Measurements from ENCODE around the gene RBM18. TPM values are rescaled to one million over a fixed set of nuclear protein-coding genes. Genes with fewer than 3 reads are reported as not detected.

RBM18 gene
- total RNA-seq, 1 experiment from 2014 or later = 32.5 TPM

GRCh38 chr9:122218935-122219855, 45.4 kb downstream of the RBM18 start:
- ATAC-seq = no peak
- no peaks in the 10 kb centered on the region for H3K27me3 ChIP-seq (ENCODE audit: insufficient read depth, low read length)
- no TSS peak for BruUV-seq (replicated peaks)

DNA sequence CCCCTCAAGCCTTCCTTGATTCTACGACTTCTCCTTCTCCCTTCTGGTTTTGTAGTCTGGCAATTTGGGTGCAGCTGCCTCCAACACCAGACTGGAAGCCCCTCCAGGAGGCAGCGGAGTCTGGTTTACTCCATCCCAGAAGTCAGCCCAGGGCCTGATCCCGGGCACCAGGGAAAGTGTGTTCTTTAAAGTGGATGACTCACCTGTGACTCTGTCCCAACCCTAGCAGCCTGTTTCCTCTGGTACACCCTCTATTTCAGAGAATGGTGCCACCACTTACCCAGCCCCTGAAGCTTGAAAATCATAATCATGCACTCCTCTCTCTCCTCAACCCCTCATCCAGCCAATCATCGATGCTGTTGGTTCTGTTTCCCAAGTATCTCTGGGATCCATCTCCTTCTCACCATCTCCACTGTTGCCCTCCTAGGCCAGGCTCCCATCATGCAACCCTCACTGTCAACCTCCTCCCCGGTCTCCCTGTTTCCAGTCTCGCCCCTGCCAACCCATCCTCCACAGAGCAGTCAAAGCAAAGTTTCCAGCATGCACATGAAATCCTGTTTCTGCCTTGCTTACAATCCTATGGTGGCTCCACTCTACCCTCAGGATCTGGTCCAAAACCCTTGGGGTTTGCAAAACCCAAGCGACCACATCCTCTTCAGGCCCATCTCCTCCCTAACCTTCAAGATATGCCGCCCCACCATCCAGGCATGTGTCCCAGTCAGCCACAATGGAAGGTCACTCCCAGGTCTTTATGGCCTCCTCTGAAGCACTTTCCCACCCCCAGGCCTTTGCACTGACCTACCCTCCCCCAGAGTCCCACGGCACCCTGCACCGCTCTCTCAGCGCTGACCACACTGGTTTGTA, 46.3 kb downstream of the RBM18 start:
- ChIA-PET RAD21 (ENCODE audit: low non-redundant PET in 1 of 2, low total read pairs in 2 of 2, uncharacterized antibody in 2 of 2, unreplicated experiment in 2 of 2) (no interaction called here), POLR2A (no interaction called here), CTCF (no interaction called here)
- no TSS peak for BruUV-seq (replicated peaks)
- DNase-seq (ENCODE audit: low read depth, low spot score) = no peak
- Histone ChIP-seq H3K27ac (ENCODE audit: low read depth, low read length) (no peak overlapping the region), H3K79me2 (ENCODE audit: insufficient read depth, low read length) (no peaks in the 10 kb centered on the region), H4K20me1 (ENCODE audit: insufficient read depth) (no peaks in the 10 kb centered on the region), H3K4me1 (ENCODE audit: control insufficient read depth in 1 of 2, insufficient read depth in 2 of 2, low read length in 2 of 2) (peaks cover 3 to 19% of the 10 kb centered on the region in 2 experiments; a peak in 3 of 4 replicates), H3K27me3 (ENCODE audit: insufficient read depth, low read length) (no peaks in the 10 kb centered on the region), H3K9ac (ENCODE audit: low read length) (no peak overlapping the region), H3K4me2 (ENCODE audit: low read length) (peak overlapping the region; percentile 17), H3K9me3 (ENCODE audit: control insufficient read depth in 1 of 2, insufficient read depth in 1 of 2, low read depth in 1 of 2, low read length in 2 of 2) (no peaks in the 10 kb centered on the region), H3K9me2 (ENCODE audit: insufficient read depth) (no peaks in the 10 kb centered on the region), H2AFZ (ENCODE audit: low read depth, low read length, poor library complexity, severe bottlenecking) (no peak overlapping the region), H3K36me3 (ENCODE audit: control insufficient read depth in 1 of 2, insufficient read depth in 2 of 2, low read length in 2 of 2) (no peaks in the 10 kb centered on the region), H3K4me3 (replicated peaks in 1 of 2; ENCODE audit: low read depth in 1 of 2, low read length in 2 of 2) (no peak overlapping the region)
- intact Hi-C loops (cut with micrococcal nuclease) = no loop called here
- ATAC-seq = no peak
- TF ChIP-seq EGR1 (IDR thresholded peaks at IDR 0.05; ENCODE audit: low read depth) = no peak
- no peak for TF ChIP-seq EZH2phosphoT487 (IDR thresholded peaks at IDR 0.05; ENCODE audit: borderline replicate concordance)
- no peak for TF ChIP-seq EZH2 (IDR thresholded peaks at IDR 0.05)
- TF ChIP-seq CEBPB (IDR thresholded peaks at IDR 0.05; ENCODE audit: low read depth) = no peak
- TF ChIP-seq JUND (IDR thresholded peaks at IDR 0.05) = no peak
- no peak for TF ChIP-seq CTCF (IDR thresholded peaks at IDR 0.05 in 2 of 3, conservative IDR thresholded peaks at IDR 0.05 in 1 of 3; ENCODE audit: borderline replicate concordance in 1 of 3, insufficient read depth in 1 of 3, low read depth in 2 of 3, low read length in 2 of 3)
- TF ChIP-seq SRF (IDR thresholded peaks at IDR 0.05; ENCODE audit: low read depth) = no peak

More at GRCh38 chr9:122218935-122219855, 45.4 kb downstream of the RBM18 start:
- no peak for DNase-seq (ENCODE audit: low read depth, low spot score)
- Histone ChIP-seq H3K27ac (ENCODE audit: low read depth, low read length) (no peak overlapping the region), H3K9ac (ENCODE audit: low read length) (no peak overlapping the region), H3K9me2 (ENCODE audit: insufficient read depth) (no peaks in the 10 kb centered on the region), H3K36me3 (ENCODE audit: control insufficient read depth in 1 of 2, insufficient read depth in 2 of 2, low read length in 2 of 2) (no peaks in the 10 kb centered on the region), H2AFZ (ENCODE audit: low read depth, low read length, poor library complexity, severe bottlenecking) (no peak overlapping the region), H4K20me1 (ENCODE audit: insufficient read depth) (no peaks in the 10 kb centered on the region), H3K4me3 (replicated peaks in 1 of 2; ENCODE audit: low read depth in 1 of 2, low read length in 2 of 2) (no peak overlapping the region), H3K79me2 (ENCODE audit: insufficient read depth, low read length) (no peaks in the 10 kb centered on the region), H3K9me3 (ENCODE audit: control insufficient read depth in 1 of 2, insufficient read depth in 1 of 2, low read depth in 1 of 2, low read length in 2 of 2) (no peaks in the 10 kb centered on the region), H3K4me2 (ENCODE audit: low read length) (no peak overlapping the region), H3K4me1 (ENCODE audit: control insufficient read depth in 1 of 2, insufficient read depth in 2 of 2, low read length in 2 of 2) (peaks cover 0 to 12% of the 10 kb centered on the region in 2 experiments; a peak in 2 of 4 replicates)
- TF ChIP-seq MAX (IDR thresholded peaks at IDR 0.05) (no peak), TCF7L2 (IDR thresholded peaks at IDR 0.05; ENCODE audit: borderline replicate concordance, extremely low read depth, insufficient read depth, insufficient read length) (no peak), CEBPB (IDR thresholded peaks at IDR 0.05; ENCODE audit: low read depth) (no peak), JUND (IDR thresholded peaks at IDR 0.05) (no peak), EZH2phosphoT487 (IDR thresholded peaks at IDR 0.05; ENCODE audit: borderline replicate concordance) (no peak)
- ChIA-PET CTCF (no interaction called here), POLR2A (no interaction called here), RAD21 (ENCODE audit: low non-redundant PET in 1 of 2, low total read pairs in 2 of 2, uncharacterized antibody in 2 of 2, unreplicated experiment in 2 of 2) (no interaction called here)
- intact Hi-C loops (cut with micrococcal nuclease) = no loop called here

Data from HCT116 (cell line).